Suprapubic skin (tissue), 4 donors: ENCODE data around the gene AMPD2.

ENCODE experiments used
- EP300 ChIP-seq: sonication (generic); formaldehyde crosslinking; IDR thresholded peaks from one replicate; pipeline ENCODE4 v1.6.1; 2017; ENCODE audit warnings: antibody characterized with exemption
- POLR2A ChIP-seq, 2 donors: fragments of 450-650 bp; IDR thresholded peaks; one replicate each; pipeline ENCODE4 v1.6.1; 2017; ENCODE audit warnings: antibody characterized with exemption in 2 of 2, mild to moderate bottlenecking in 2 of 2, moderate library complexity in 2 of 2
- POLR2AphosphoS5 ChIP-seq, 3 donors: sonication (generic); formaldehyde crosslinking; IDR thresholded peaks; one replicate each; pipeline ENCODE4 v1.6.1; 2017; ENCODE audit warnings: antibody characterized with exemption in 3 of 3
- TF ChIP-seq, protein P1 (sequence below), 2 donors: fragments of 200-600 bp in 1 of 2; fragments of 450-650 bp in 1 of 2; sonication (generic) in 1 of 2; IDR thresholded peaks; one replicate each; pipeline ENCODE4 v1.5.1; 2016 to 2019; ENCODE audit warnings: antibody characterized with exemption in 2 of 2, mild to moderate bottlenecking in 1 of 2, moderate library complexity in 1 of 2

DNA sequence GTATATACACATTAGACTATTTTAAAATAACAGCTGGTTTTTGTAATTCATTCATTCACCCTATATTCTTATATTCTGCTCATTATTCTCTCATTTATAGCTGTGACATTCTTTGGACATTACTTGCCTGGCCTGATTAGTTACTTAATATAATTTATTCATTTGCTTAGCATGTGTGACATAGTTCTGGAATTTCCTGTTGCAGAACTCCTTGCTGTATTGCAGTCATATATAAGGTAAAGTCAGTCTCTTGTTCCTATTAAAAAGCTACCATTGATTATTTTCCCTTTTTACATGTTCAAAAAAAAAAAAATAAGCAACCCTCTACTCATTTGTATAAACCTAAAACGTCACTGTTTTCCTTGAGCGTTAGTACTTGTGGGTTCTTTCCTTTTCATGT is 24.1 kb upstream of the AMPD2 start:
- TF ChIP-seq POLR2A (IDR thresholded peaks at IDR 0.05), result no peak
- TF ChIP-seq, protein P1, sequence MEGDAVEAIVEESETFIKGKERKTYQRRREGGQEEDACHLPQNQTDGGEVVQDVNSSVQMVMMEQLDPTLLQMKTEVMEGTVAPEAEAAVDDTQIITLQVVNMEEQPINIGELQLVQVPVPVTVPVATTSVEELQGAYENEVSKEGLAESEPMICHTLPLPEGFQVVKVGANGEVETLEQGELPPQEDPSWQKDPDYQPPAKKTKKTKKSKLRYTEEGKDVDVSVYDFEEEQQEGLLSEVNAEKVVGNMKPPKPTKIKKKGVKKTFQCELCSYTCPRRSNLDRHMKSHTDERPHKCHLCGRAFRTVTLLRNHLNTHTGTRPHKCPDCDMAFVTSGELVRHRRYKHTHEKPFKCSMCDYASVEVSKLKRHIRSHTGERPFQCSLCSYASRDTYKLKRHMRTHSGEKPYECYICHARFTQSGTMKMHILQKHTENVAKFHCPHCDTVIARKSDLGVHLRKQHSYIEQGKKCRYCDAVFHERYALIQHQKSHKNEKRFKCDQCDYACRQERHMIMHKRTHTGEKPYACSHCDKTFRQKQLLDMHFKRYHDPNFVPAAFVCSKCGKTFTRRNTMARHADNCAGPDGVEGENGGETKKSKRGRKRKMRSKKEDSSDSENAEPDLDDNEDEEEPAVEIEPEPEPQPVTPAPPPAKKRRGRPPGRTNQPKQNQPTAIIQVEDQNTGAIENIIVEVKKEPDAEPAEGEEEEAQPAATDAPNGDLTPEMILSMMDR (IDR thresholded peaks at IDR 0.05), result no peak
- TF ChIP-seq POLR2AphosphoS5 (IDR thresholded peaks at IDR 0.05), result no peak
- TF ChIP-seq EP300, result no peak
